Stimulated activated naive CD4-positive, alpha-beta T cell (primary cell): Measurements from ENCODE around the gene TPX2.
"Not testable (repeated sequence)": the region's sequence is repeated elsewhere in the genome, so short reads cannot be mapped to it uniquely, and the experiment has no call there.

ENCODE experiments used
- DNase-seq, 6 experiments: peaks; one replicate each; lab custom pipeline; 2025; lab: John Stamatoyannopoulos, UW

TPX2 gene

GRCh38 chr20:31815408-31816188, 76.5 kb downstream of the TPX2 start:
- DNase-seq = no peak

- no peak for DNase-seq
These were observed 77.1 kb downstream of the TPX2 start for GRCh38 chr20:31816221-31816620.

GRCh38 chr20:31817461-31817860, 78.4 kb downstream of the TPX2 start:
- no peak for DNase-seq

GRCh38 chr20:31818376-31818908, 79.4 kb downstream of the TPX2 start:
- no peak for DNase-seq

- DNase-seq = no peak
These were observed 80.1 kb downstream of the TPX2 start, which contains the start of gene MYLK2 for GRCh38 chr20:31819083-31819784. MYLK2 (plus strand) TSS chr20:31819356; CDS start chr20:31819581, 225 bp downstream.

GRCh38 chr20:31820228-31820627, 81.1 kb downstream of the TPX2 start:
- DNase-seq = no peak

GRCh38 chr20:31821427-31821826, 82.3 kb downstream of the TPX2 start:
- no peak for DNase-seq

GRCh38 chr20:31822421-31823330, 83.6 kb downstream of the TPX2 start:
- peak; percentile 38 to 81 (median 66) for DNase-seq

- DNase-seq = no peak
These were observed 84.5 kb downstream of the TPX2 start for GRCh38 chr20:31823360-31824124.

GRCh38 chr20:31824125-31824485, 85.0 kb downstream of the TPX2 start:
- no peak for DNase-seq

GRCh38 chr20:31824554-31825313, 85.6 kb downstream of the TPX2 start:
- DNase-seq = no peak

- DNase-seq = no peak
These were observed 87.0 kb downstream of the TPX2 start for GRCh38 chr20:31826074-31826473.

- no peak for DNase-seq
These were observed 88.0 kb downstream of the TPX2 start for GRCh38 chr20:31827059-31827458.

GRCh38 chr20:31828016-31828415, 88.9 kb downstream of the TPX2 start:
- not testable (repeated sequence) for DNase-seq

- no peak for DNase-seq
These were observed 90.6 kb downstream of the TPX2 start for GRCh38 chr20:31829731-31830130.

GRCh38 chr20:31830406-31830981, 91.4 kb downstream of the TPX2 start:
- DNase-seq = no peak

GRCh38 chr20:31831211-31831610, 92.1 kb downstream of the TPX2 start:
- DNase-seq = no peak

- DNase-seq = no peak
These were observed 92.7 kb downstream of the TPX2 start for GRCh38 chr20:31831771-31832306.

- DNase-seq = peak in 4 of 6 experiments; percentile 3 to 31 (median 20)
These were observed 94.2 kb downstream of the TPX2 start for GRCh38 chr20:31833130-31833930.
